HG03457 (cell line): ENCODE data around the gene APOBEC2.

Source experiments
- ATAC-seq: cut with Tn5 transposase; IDR thresholded peaks from one replicate; pipeline ENCODE4 v1.9.1; 2021; ENCODE audit warnings: moderate number of reproducible peaks; ENCODE audit not compliant: unreplicated experiment

Gene APOBEC2

GRCh38 chr6:41083072-41083471 lies 30.1 kb downstream of the APOBEC2 start:
- ATAC-seq: no peak

- ATAC-seq: no peak
Observed at GRCh38 chr6:41085182-41085581, 32.2 kb downstream of the APOBEC2 start.

- no peak for ATAC-seq
Observed at GRCh38 chr6:41088451-41088850, 35.4 kb downstream of the APOBEC2 start.

GRCh38 chr6:41090841-41091761 lies 38.1 kb downstream of the APOBEC2 start:
- ATAC-seq: no peak

- ATAC-seq: no peak
Observed at GRCh38 chr6:41092421-41093140, 39.6 kb downstream of the APOBEC2 start.

- ATAC-seq: no peak
Observed at GRCh38 chr6:41093729-41094128, 40.7 kb downstream of the APOBEC2 start.

- no peak for ATAC-seq
Observed at GRCh38 chr6:41097467-41098090, 44.6 kb downstream of the APOBEC2 start.

- ATAC-seq: no peak
Observed at GRCh38 chr6:41098366-41098765, 45.4 kb downstream of the APOBEC2 start.

GRCh38 chr6:41100871-41101287 lies 47.9 kb downstream of the APOBEC2 start:
- no peak for ATAC-seq

GRCh38 chr6:41103847-41104246 lies 50.8 kb downstream of the APOBEC2 start:
- no peak for ATAC-seq

GRCh38 chr6:41111017-41111416 lies 58.0 kb downstream of the APOBEC2 start:
- no peak for ATAC-seq
